COLO829 (cell line): ENCODE measurements around the gene MAEA.

Source experiments
- DNase-seq: peaks from one replicate; pipeline ENCODE4 v3.0.0; 2012; ENCODE audit warnings: low spot score

MAEA gene

DNA sequence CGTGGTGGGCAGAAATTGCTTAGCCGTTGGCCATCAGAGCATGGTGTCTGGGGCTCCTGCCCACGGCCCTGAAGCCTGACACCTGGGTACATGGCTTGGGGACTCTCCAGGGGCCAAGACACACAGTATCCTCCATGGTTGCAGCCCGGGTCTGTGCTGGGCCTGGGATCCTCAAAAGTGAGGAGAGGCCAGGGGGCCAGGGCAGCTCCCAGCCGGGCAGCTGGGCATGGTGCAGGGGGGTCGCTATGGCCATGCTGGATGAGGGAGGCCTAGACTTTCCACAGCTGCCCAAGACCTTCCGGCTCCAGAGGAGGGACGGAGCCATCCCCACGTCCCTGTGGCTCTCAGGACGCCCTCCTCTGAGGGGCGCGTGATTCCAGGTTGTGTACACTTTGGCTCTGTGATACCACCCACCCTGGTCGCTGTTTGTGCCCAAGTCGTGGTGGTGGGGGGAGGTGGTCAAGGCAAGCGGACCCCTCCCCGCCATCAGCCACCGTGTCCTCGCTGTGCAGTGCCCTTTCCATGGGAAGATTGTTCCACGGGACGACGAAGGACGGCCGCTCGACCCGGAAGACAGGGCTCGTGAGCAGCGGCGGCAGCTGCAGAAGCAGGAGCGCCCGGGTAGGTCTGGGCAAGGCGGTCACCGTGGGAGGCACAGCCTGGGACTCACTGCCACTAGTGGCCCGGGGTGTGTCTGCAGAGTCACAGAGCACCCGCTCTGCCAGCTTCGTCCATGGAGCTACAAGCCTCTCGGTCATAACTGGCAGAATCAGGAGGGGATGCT lies 90.9 kb downstream of the MAEA start:
- no peak for DNase-seq

DNA sequence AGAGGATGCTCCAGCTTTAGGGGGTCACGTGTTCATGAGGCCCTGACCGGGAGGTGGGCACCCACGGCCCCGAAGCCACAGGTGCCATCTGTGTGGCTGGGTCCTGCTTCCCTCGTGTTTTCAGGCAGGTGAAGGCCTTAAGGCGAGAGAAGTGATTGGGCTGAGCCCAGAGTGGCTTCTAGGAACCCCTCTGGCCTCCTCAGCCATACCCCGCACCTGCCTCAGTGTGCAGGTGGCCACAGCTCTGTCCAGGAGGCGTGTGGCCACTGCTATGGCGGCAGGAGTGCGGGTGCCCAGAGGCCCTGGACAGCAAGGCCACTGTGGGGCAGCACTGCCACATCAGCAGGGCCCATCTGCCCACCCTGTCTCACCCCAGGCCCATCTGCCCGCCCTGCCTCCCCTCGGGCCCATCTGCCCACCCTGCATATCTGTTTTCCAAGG lies 91.5 kb downstream of the MAEA start:
- no peak for DNase-seq

DNA sequence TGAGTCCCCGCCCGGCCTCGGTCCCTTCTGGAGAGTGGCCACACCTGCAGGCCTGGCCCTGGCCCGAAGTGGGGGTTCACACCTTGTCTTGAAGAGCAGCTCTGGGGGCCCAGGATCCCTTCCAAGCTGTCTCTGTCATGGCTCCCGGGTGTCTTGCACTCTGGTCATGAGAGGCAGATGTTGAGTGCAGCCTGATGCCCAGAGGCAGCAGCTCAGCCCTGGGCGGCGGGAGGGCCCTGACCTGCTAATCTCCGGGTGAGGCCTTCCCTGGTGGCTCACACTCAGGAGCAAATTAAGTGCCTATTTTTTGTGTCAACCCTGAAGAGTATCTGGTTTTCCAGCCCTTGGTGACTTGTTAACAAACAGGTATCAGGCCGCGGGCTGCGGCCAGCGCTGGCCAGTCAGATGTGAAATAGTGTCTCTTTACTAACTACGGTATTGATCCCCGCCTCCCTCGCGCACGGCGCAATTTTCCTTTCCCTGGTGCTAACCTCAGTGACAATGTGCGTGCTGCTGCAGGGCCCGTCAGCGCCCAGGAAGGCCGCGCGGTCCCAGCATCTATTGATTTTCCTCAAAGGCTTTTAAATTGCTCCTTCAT lies 92.4 kb downstream of the MAEA start:
- no peak for DNase-seq

DNA sequence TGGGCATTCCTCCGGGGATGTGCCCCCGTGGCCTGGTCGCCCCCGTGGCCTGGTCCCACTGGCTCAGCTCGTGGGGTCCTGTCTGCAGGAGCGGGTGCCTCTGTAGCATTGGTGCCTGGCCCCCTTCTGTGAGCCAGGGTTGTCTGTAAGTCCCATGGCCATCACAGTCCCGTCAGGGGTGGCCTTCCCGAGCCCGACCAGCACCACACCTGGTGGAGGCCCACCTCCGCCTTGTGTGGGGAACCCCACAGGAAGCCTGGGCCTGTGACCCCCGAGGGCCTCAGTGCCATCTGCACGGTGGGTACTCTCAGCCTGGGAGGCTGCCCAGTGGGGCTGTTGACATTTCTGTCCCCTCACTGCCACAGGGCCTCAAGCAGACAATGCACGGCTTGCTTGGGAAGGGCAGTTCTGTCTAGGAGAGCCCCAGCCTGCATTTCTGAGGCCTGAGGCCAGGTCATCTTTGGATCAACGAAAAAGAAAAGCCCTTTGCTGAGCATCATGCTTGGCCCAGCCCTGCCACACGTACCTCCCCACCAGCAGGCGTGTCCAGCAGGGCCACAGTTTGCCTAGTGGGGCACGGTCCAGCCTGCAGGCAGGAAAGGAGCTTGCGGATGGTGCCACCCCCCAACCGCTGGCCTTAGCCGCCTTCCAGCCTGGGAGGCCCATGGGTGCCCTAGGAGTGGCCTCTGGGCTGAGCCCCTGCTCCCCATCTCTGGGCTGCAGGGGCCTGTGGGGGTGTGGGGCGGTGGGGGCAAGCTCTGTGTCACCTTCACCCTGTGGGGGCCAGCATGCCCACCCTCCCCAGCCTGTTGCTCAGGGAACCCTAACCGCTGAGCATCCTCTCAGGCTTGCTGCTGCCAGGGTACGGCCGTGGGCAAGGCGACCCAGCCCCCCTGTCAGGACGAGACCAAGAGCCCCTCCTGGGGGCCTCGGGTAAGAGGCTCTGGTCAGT lies 93.4 kb downstream of the MAEA start:
- DNase-seq: no peak

DNA sequence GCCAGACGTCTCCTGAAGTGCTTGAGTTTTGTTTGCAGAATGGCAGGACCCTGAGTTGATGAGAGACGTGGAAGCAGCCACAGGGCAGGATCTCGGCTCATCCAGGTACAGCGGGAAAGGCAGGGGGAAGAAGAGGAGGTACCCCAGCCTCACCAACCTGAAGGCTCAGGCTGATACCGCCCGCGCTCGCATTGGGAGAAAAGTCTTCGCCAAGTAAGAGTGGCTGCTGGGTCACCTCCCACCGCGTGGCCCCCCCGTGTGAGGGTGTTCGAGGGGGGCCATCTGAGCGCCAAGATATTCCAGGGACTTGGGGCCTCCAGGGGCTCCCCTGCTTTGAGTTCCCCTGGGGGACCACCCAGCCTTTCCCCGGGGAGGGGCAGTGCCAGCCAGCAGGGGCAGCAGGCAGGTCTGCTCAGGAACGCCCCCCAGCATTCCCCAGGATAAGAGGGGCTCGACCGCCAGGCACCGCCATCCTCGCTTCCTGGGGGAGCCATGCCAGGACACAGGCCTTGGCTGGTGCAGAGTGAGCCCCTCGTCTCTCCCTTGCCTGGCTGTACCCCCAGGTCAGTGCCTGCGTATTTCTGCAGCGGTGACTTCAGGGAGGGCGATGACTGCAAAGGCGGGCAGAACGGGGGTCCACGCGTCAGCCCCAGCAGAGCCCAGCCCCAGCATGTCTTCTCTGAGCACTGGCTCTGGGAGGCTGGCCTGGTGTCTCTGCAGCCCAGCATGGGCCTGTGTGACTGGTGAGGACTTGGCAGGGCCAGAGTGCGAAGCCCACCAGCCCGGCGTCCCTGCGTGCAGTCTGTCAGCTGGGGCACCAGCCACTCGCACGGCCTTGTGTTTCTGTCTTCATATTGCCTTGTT lies 94.3 kb downstream of the MAEA start:
- DNase-seq: no peak

DNA sequence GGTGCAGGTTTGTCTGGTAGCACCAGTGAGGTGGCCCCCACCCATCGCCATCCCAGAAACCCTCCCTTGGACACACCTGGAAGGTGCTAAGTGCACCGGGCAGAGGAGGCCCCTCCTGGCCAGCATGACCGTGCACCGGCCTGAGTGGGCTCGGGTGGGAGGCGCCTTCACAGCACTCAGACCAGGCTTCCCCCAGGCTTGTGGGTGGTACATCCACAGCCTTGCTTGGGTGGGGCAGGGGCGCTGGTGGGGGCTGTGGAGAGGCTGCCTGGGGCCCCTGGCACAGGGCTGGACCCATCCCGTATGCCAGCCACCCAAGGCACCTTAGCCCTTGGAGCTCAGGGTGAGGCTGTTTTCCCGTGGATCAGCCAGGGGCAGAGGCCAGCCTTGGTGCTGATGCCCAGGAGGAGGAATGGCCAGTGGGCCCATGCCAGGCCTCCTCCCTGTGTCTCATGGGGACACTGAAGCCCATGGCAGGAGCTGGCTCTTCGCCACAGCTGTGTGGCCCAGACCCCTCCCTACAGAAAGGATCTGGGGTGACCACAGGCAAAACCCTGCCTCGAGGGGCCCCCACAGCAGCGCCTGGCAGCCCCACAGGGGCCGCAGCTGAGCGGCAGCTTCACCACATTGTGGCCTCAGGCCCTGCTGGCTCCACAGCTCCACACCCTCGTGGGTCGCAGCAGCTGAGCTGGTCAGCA lies 95.1 kb downstream of the MAEA start:
- DNase-seq: no peak

DNA sequence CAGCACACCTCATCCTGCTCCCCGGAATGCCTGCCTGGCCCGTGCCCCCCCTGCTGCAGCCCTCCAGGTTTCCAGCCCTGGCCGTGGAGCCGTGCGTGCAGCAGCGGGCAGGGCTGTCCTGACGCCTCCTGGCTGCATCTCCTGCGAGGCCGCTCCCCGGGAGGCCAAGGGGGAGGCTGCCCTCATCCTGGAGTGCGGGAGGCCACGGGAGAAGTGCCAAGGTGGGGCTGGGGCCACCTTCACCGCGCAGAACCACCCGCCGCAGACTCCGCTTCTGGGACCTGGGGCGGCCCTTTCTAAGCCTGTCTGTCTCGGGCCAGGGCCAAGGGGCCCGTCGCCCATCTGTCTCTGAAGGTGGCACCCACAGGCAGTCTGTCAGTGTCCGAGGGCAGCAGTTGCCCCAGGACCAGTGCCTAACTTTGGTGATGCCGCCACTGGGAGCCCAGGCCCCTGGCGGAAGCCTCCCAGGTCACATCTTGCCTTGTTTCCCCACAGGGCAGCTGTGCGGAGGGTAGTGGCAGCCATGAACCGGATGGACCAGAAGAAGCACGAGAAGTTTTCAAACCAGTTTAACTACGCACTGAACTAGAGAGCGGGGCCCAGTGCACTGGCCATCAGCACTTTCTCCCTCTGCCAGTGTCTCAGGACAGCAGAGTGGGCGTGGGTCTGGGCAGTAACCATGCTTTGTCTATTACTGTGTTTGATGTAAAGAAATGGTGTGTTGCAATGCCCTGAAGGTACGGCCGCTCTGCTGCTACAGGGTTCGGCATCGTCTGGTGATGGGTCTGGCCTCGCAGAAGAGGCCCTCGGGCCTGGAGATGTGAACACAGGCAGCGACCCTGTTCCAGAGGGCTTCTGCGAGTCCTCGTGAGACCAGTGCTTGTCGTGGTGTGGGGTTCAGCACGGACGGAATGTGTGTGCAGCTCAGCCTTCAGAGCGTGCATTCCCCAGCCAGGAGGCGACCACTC lies 96.0 kb downstream of the MAEA start:
- no peak for DNase-seq
